ENCODE results near the gene CDC7.

- TF ChIP-seq ELK1 (IDR thresholded peaks at IDR 0.05; ENCODE audit: low read depth, low read length) (no peak), ESRRA (IDR thresholded peaks at IDR 0.05; ENCODE audit: borderline replicate concordance, low read length) (no peak), CTCF (IDR thresholded peaks at IDR 0.05) (no peak), REST (IDR thresholded peaks at IDR 0.05) (no peak), NR3C1 (IDR thresholded peaks at IDR 0.05) (no peak), SMC3 (IDR thresholded peaks at IDR 0.05) (no peak), PBX3 (IDR thresholded peaks at IDR 0.05) (no peak), POLR2A (IDR thresholded peaks at IDR 0.05; ENCODE audit: low read length) (no peak), MAZ (IDR thresholded peaks at IDR 0.05; ENCODE audit: borderline replicate concordance, low read depth, low read length) (no peak), EHMT2 (IDR thresholded peaks at IDR 0.05; ENCODE audit: low read depth) (no peak), RAD21 (conservative IDR thresholded peaks at IDR 0.05 in 1 of 2, IDR thresholded peaks at IDR 0.05 in 1 of 2) (no peak), EP300 (IDR thresholded peaks at IDR 0.05) (no peak), KDM1A (IDR thresholded peaks at IDR 0.05; ENCODE audit: low read depth) (no peak)
Observed at GRCh38 chr1:91564888-91565701, 64.4 kb downstream of the CDC7 start.

All from A549 (cell line).